GM12878 (cell line): ENCODE data around the gene FBXL17. TPM values are rescaled to one million over a fixed set of nuclear protein-coding genes. Genes with fewer than 3 reads are reported as not detected.

Experiments
- ASH2L ChIP-seq: fragments of 300-600, 200-600 bp; sonication (generic); IDR thresholded peaks from 2 replicates; pipeline ENCODE4 v1.6.1; 2017; ENCODE audit warnings: low read depth, mild to moderate bottlenecking, borderline replicate concordance
- E4F1 ChIP-seq: fragments of 450-650 bp; IDR thresholded peaks from 2 replicates; pipeline ENCODE4 v1.6.1; 2018; ENCODE audit warnings: borderline replicate concordance, mild to moderate bottlenecking; ENCODE audit not compliant: partially characterized antibody
- PML ChIP-seq: IDR thresholded peaks from 2 replicates; pipeline ENCODE4 v1.6.1; 2012; ENCODE audit warnings: low read length, inconsistent platforms
- TCF7 ChIP-seq: IDR thresholded peaks from 2 replicates; pipeline ENCODE4 v1.6.1; 2014; ENCODE audit warnings: antibody characterized with exemption, borderline replicate concordance
- ZNF217 ChIP-seq: fragments of 450-650 bp; IDR thresholded peaks from 2 replicates; pipeline ENCODE4 v1.6.1; 2017; ENCODE audit warnings: antibody characterized with exemption, mild to moderate bottlenecking
- ZNF622 ChIP-seq: fragments of 450-650 bp; IDR thresholded peaks from 2 replicates; pipeline ENCODE4 v1.6.1; 2017; ENCODE audit warnings: mild to moderate bottlenecking, inconsistent platforms
- ZSCAN29 ChIP-seq: fragments of 450-650 bp; IDR thresholded peaks from 2 replicates; pipeline ENCODE4 v1.6.1; 2017; ENCODE audit warnings: mild to moderate bottlenecking, moderate library complexity
- polyA plus RNA-seq, 11 experiments: library from polyadenylated mRNA; depleted of rRNA in 4 of 11; unstranded in 6 of 11; stranded (reverse) in 5 of 11; fragments of >200 nt; fragmentation: Nextera tagmentation in 4 of 11; fragmentation: Illumina TruSeq in 1 of 11; extraction: Ambion mirVana in 4 of 11; extraction: Trizol in 1 of 11; gene quantifications; 1 replicate in 1 of 11; 2 replicates in 10 of 11; pipeline versions ENCODE4 v1.2.1 to v1.2.3, GENCODE V29; 2011 to 2016; ENCODE audit warnings: inconsistent platforms in 2 of 11, missing spikeins in 2 of 11, low read depth in 1 of 11
- total RNA-seq, 4 experiments: library from RNA; depleted of rRNA in 3 of 4; stranded (reverse); fragments of >200 nt in 3 of 4; fragmentation: Illumina TruSeq in 1 of 4; extraction: Trizol in 1 of 4; gene quantifications; 2 replicates each; pipeline versions ENCODE4 v1.2.1 to v1.2.3, GENCODE V29; 2013 to 2021
- TF ChIP-seq, protein P1 (sequence below): fragments of 450-650 bp; IDR thresholded peaks from 2 replicates; pipeline ENCODE4 v1.6.1; 2017; ENCODE audit warnings: mild to moderate bottlenecking, low read depth, inconsistent platforms; ENCODE audit not compliant: poor library complexity, severe bottlenecking
- TF ChIP-seq, protein P2 (sequence below): fragments of 450-650 bp; formaldehyde crosslinking; IDR thresholded peaks from 2 replicates; pipeline ENCODE4 v1.5.0; 2022; ENCODE audit warnings: mild to moderate bottlenecking, missing genetic modification characterization
- TF ChIP-seq, protein P3 (sequence below): IDR thresholded peaks from 2 replicates; pipeline ENCODE4 v1.6.1; 2011; ENCODE audit warnings: borderline replicate concordance, low read depth, mild to moderate bottlenecking, moderate library complexity, mixed read lengths, low read length; ENCODE audit not compliant: insufficient read depth; ENCODE audit errors: extremely low read length
- TF ChIP-seq, protein P4 (sequence below): fragments of 450-650 bp; IDR thresholded peaks from 2 replicates; pipeline ENCODE4 v1.6.1; 2014; ENCODE audit warnings: mild to moderate bottlenecking

Gene FBXL17
- total and polyA plus RNA-seq, 10 of the 15 experiments (the other 5 are each of a cell fraction or from before 2014, with no cell fraction given) = 0.88 to 9.0 (median 4.4) TPM

DNA sequence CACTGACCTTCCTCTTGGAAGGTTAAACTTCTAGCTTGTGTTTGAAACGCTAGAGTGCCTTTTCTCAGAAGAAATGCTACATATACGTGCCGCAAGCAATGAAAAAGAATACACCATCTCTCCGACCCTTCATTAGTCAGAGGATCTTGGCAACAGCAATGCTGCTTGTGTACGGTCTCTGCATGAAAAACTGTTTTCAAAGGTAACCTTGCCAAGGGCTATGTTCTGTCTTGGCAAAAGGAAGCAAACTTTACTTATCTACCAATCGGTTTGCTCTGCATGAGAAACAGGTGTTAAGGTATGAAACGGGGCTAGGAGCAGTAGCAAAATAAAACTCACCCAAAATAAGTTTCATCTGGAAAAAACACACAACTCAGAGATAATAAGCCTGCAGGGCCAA is 297.8 kb downstream of the FBXL17 start (continued):
- TF ChIP-seq, protein P1, sequence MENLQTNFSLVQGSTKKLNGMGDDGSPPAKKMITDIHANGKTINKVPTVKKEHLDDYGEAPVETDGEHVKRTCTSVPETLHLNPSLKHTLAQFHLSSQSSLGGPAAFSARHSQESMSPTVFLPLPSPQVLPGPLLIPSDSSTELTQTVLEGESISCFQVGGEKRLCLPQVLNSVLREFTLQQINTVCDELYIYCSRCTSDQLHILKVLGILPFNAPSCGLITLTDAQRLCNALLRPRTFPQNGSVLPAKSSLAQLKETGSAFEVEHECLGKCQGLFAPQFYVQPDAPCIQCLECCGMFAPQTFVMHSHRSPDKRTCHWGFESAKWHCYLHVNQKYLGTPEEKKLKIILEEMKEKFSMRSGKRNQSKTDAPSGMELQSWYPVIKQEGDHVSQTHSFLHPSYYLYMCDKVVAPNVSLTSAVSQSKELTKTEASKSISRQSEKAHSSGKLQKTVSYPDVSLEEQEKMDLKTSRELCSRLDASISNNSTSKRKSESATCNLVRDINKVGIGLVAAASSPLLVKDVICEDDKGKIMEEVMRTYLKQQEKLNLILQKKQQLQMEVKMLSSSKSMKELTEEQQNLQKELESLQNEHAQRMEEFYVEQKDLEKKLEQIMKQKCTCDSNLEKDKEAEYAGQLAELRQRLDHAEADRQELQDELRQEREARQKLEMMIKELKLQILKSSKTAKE = no peak
- TF ChIP-seq, protein P2, sequence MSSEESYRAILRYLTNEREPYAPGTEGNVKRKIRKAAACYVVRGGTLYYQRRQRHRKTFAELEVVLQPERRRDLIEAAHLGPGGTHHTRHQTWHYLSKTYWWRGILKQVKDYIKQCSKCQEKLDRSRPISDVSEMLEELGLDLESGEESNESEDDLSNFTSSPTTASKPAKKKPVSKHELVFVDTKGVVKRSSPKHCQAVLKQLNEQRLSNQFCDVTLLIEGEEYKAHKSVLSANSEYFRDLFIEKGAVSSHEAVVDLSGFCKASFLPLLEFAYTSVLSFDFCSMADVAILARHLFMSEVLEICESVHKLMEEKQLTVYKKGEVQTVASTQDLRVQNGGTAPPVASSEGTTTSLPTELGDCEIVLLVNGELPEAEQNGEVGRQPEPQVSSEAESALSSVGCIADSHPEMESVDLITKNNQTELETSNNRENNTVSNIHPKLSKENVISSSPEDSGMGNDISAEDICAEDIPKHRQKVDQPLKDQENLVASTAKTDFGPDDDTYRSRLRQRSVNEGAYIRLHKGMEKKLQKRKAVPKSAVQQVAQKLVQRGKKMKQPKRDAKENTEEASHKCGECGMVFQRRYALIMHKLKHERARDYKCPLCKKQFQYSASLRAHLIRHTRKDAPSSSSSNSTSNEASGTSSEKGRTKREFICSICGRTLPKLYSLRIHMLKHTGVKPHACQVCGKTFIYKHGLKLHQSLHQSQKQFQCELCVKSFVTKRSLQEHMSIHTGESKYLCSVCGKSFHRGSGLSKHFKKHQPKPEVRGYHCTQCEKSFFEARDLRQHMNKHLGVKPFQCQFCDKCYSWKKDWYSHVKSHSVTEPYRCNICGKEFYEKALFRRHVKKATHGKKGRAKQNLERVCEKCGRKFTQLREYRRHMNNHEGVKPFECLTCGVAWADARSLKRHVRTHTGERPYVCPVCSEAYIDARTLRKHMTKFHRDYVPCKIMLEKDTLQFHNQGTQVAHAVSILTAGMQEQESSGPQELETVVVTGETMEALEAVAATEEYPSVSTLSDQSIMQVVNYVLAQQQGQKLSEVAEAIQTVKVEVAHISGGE = no peak
- no peak for TF ChIP-seq ZSCAN29
- no peak for TF ChIP-seq ZNF622
- TF ChIP-seq E4F1 = no peak
- no peak for TF ChIP-seq ZNF217
- TF ChIP-seq, protein P3, sequence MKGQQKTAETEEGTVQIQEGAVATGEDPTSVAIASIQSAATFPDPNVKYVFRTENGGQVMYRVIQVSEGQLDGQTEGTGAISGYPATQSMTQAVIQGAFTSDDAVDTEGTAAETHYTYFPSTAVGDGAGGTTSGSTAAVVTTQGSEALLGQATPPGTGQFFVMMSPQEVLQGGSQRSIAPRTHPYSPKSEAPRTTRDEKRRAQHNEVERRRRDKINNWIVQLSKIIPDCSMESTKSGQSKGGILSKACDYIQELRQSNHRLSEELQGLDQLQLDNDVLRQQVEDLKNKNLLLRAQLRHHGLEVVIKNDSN = no peak
- TF ChIP-seq, protein P4, sequence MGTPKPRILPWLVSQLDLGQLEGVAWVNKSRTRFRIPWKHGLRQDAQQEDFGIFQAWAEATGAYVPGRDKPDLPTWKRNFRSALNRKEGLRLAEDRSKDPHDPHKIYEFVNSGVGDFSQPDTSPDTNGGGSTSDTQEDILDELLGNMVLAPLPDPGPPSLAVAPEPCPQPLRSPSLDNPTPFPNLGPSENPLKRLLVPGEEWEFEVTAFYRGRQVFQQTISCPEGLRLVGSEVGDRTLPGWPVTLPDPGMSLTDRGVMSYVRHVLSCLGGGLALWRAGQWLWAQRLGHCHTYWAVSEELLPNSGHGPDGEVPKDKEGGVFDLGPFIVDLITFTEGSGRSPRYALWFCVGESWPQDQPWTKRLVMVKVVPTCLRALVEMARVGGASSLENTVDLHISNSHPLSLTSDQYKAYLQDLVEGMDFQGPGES = no peak
- no peak for TF ChIP-seq PML
- TF ChIP-seq ASH2L = no peak
- no peak for TF ChIP-seq TCF7
- TF ChIP-seq, all 136 proteins: peak for 0
